Skeletal muscle satellite cell (primary cell): ENCODE data around the gene CTDSP2.
"Not testable (repeated sequence)": the region's sequence is repeated elsewhere in the genome, so short reads cannot be mapped to it uniquely, and the experiment has no call there.

ENCODE experiments used
- H3K27me3 ChIP-seq: 2 replicates; pipeline ENCODE4 v1.7.0; 2013; ENCODE audit warnings: low read length; ENCODE audit not compliant: control insufficient read depth, insufficient read depth
- H3K36me3 ChIP-seq: 2 replicates; pipeline ENCODE4 v1.7.0; 2013; ENCODE audit warnings: mild to moderate bottlenecking, control low read depth, low read length; ENCODE audit not compliant: insufficient read depth
- H3K4me1 ChIP-seq: 2 replicates; pipeline ENCODE4 v1.7.0; 2013; ENCODE audit warnings: low read length; ENCODE audit not compliant: control insufficient read depth, insufficient read depth
- H3K4me2 ChIP-seq: 2 replicates; pipeline ENCODE4 v1.7.0; 2013; ENCODE audit warnings: mild to moderate bottlenecking, low read length
- H3K4me3 ChIP-seq: 2 replicates; pipeline ENCODE4 v1.7.0; 2013; ENCODE audit warnings: low read length
- H3K9ac ChIP-seq: 2 replicates; pipeline ENCODE4 v1.7.0; 2013; ENCODE audit warnings: mild to moderate bottlenecking, low read depth, low read length, moderate library complexity
- H3K9me3 ChIP-seq: replicated peaks from 2 replicates; pipeline ENCODE4 v1.7.0; 2013; ENCODE audit warnings: mild to moderate bottlenecking, control low read depth, low read length

Gene CTDSP2

GRCh38 chr12:57863676-57864075 is 17.1 kb upstream of the CTDSP2 start:
- H3K4me1 ChIP-seq, result peaks cover 24% of the 10 kb centered on the region
- H3K9ac ChIP-seq, result no peak overlapping the region
- H3K36me3 ChIP-seq, result no peaks in the 10 kb centered on the region
- peaks cover 13% of the 10 kb centered on the region for H3K27me3 ChIP-seq
- no peaks in the 10 kb centered on the region for H3K9me3 ChIP-seq
- H3K4me2 ChIP-seq, result no peak overlapping the region
- no peak overlapping the region for H3K4me3 ChIP-seq

DNA sequence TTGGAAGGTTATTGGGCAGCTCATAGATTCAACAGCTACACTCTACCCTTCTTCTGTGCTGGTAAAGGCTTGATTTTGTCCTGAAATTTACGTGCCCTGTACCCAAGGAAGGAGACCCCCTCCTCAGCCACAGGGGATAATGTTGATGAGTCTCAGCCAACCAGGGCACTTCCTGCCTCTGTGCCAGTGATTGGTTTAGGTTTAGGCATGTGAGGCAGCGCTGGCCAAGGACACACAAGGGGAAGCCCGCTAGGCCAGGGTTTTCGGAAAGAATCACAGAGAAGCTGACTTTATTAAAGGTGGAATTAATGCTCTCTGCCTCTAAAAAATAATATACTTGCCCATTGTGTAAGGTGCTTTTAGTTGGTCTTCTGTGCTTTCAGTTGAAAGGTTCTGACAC is 15.4 kb upstream of the CTDSP2 start:
- no peak overlapping the region for H3K4me2 ChIP-seq
- peaks cover 20% of the 10 kb centered on the region for H3K4me1 ChIP-seq
- peaks cover 18% of the 10 kb centered on the region for H3K27me3 ChIP-seq
- H3K4me3 ChIP-seq, result no peak overlapping the region
- H3K9me3 ChIP-seq, result no peaks in the 10 kb centered on the region
- no peak overlapping the region for H3K9ac ChIP-seq
- H3K36me3 ChIP-seq, result no peaks in the 10 kb centered on the region

- Histone ChIP-seq H3K4me1 (peaks cover 19% of the 10 kb centered on the region), H3K27me3 (peaks cover 26% of the 10 kb centered on the region)
- H3K36me3 ChIP-seq, H3K9me3 ChIP-seq, H3K4me3 ChIP-seq, H3K4me2 ChIP-seq, H3K9ac ChIP-seq: not testable (repeated sequence)
These were observed 14.4 kb upstream of the CTDSP2 start for GRCh38 chr12:57860883-57861282.

DNA sequence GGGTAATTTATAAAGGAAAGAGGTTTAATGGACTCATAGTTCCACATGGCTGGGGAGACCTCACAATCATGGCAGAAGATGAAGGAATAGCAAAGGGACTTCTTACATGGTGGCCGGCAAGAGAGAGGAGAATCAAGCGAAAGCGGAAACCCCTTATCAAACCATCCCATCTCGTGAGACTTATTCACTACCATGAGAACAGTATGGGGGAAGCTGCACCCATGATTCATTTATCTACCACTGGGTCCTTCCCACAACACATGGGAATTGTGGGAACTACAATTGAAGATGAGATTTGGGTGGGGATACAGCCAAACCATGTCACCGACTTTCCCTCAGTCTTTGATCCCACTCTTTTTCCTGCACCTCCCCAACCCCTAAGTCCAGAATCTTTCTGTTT is 12.6 kb upstream of the CTDSP2 start:
- no peak overlapping the region for H3K4me3 ChIP-seq
- H3K27me3 ChIP-seq, result peaks cover 26% of the 10 kb centered on the region
- peaks cover 5% of the 10 kb centered on the region for H3K4me1 ChIP-seq
- H3K9ac ChIP-seq, result no peak overlapping the region
- H3K9me3 ChIP-seq, result peaks cover 4% of the 10 kb centered on the region
- H3K4me2 ChIP-seq, result no peak overlapping the region
- H3K36me3 ChIP-seq, result no peaks in the 10 kb centered on the region

DNA sequence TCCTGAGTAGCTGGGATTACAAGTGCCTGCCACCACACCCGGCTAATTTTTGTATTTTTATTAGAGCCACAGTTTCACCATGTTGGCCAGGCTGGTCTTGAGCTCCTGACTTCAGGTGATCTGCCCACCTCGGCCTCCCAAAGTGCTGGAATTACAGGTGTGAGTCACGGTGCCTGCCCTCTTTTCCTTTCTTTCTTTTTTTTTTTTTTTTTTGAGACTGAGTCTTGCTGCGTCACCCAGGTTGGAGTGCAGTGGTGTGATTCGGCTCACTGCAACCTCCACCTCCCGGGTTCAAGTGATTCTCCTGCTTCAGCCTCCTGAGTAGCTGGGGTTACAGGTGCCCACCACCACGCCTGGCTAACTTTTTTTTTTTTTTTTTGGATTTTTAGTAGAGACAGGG is 11.6 kb upstream of the CTDSP2 start:
- H3K9me3 ChIP-seq, H3K4me1 ChIP-seq, H3K36me3 ChIP-seq, H3K4me2 ChIP-seq, H3K4me3 ChIP-seq, H3K9ac ChIP-seq: not testable (repeated sequence)
- peaks cover 26% of the 10 kb centered on the region for H3K27me3 ChIP-seq

DNA sequence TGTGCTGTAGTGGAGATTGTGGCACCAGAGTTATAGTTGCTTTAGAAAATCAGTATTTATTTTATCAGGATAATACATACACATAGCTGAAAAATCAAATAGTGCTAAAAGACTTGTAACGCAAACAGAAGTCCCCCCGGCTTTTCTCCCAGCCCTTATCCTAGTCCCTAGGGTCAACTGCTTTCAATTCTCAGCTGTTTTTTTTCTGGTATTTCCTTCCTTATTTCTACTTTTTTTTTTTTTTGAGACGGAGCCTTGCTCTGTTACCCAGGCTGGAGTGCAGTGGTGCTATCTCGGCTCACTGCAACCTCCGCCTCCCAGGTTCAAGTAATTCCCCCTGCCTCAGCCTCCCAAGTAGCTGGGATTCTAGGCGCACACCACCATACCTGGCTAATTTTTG is 8.4 kb upstream of the CTDSP2 start:
- Histone ChIP-seq H3K4me2 (no peak overlapping the region), H3K4me1 (peaks cover 9% of the 10 kb centered on the region), H3K9me3 (peaks cover 4% of the 10 kb centered on the region), H3K36me3 (no peaks in the 10 kb centered on the region), H3K9ac (no peak overlapping the region), H3K27me3 (peaks cover 49% of the 10 kb centered on the region), H3K4me3 (no peak overlapping the region)

- Histone ChIP-seq H3K9ac (no peak overlapping the region), H3K4me1 (peaks cover 9% of the 10 kb centered on the region), H3K9me3 (peaks cover 4% of the 10 kb centered on the region), H3K27me3 (peaks cover 40% of the 10 kb centered on the region), H3K4me2 (no peak overlapping the region), H3K36me3 (no peaks in the 10 kb centered on the region), H3K4me3 (no peak overlapping the region)
These were observed 7.5 kb upstream of the CTDSP2 start for GRCh38 chr12:57853864-57854556.

DNA sequence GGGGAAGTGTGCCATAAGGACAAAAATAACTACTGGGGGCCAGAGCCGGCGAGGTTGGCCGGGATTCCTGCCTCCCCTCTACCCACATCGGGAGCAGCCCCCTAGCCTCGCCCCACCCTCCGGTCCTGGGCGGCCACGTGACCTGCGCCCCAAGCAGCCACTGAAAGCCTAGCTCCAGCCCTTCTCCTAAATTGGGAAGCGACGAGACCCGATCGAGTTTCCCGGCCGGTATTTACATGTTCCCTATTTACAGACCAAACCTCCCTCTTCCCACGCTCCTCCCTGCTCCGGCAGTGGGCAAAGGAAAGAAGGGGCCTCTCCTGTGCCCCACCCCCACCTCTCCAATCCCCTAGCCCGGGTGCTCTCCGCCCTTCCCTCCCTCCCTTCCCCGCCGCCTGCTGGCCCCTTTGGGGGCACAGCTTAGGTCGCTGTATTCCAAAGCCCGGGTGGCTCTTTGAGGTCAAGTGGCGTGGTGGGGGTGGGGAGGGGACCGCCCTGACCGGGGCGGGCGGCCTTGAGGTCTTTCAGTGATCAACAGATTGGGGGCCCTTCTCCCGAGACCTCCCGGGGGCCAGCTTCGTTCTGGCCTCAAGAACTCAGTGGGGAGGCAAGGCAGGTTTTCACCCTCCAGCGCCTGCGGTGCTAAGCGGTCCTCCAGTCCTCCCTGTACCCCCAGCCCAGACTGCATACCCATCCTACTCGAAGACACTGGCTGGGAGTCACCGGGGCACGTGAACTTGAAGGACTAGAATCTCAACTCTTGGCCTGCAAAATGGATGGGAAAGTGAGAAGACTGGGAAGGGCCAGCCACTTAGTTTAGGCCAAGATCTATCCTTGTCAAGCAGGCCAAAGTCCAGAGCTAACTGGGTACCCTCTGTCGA is 6.3 kb upstream of the CTDSP2 start:
- peak overlapping the region; percentile 16 for H3K9ac ChIP-seq

DNA sequence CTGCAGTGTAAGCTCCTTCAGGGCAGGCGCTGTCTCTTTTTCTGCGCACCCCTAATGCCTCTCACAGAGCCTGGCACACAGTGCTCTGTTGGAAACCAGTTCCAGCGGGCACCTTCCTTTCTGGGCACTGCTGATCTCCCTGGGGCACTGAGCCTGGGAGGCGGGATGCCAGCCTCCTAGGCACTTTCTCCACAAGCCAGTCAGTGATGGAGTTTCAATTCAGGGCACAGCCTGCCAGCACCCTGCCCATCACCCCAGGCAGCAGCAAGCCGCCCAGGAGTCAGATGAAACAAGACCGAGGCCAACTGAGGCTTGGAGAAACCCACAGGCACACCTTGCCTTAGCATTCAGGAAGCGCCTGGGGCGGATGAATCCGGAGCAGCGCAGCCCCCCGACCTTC is 5.7 kb upstream of the CTDSP2 start:
- H3K4me3 ChIP-seq, result peak overlapping the region; percentile 58
- no peaks in the 10 kb centered on the region for H3K36me3 ChIP-seq
- peaks cover 33% of the 10 kb centered on the region for H3K27me3 ChIP-seq
- H3K4me1 ChIP-seq, result peaks cover 11% of the 10 kb centered on the region
- H3K9me3 ChIP-seq, result peaks cover 4% of the 10 kb centered on the region
- peak overlapping the region; percentile 80 for H3K4me2 ChIP-seq
- peak overlapping the region; percentile 16 for H3K9ac ChIP-seq

More for the DNA sequence above, 6.3 kb upstream of the CTDSP2 start:
- Histone ChIP-seq H3K27me3 (peaks cover 36% of the 10 kb centered on the region), H3K36me3 (no peaks in the 10 kb centered on the region), H3K4me1 (peaks cover 9% of the 10 kb centered on the region), H3K4me2 (peak overlapping the region; percentile 80), H3K4me3 (peak overlapping the region; percentile 58), H3K9me3 (peaks cover 4% of the 10 kb centered on the region)

DNA sequence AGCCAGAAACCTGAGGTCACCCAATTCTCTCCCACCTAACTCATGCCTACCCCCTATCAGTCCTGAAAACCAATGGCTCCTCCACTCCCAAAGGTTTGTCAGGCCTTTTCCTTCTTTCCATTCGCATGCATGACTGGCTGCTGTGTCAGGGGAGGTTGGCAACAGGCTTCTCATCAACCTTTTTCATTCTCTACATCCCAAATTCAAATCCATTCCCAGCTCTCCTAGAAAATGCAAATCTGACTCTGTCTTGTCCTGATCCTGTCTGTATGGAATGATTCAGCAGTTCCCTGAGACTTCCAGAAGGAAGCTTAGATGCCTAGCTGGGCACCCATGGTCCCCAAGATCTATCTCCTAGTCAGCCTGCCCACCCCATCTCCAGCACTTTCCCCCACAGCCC is 5.0 kb upstream of the CTDSP2 start:
- peaks cover 13% of the 10 kb centered on the region for H3K4me1 ChIP-seq
- no peak overlapping the region for H3K9ac ChIP-seq
- H3K4me3 ChIP-seq, result no peak overlapping the region
- peaks cover 28% of the 10 kb centered on the region for H3K27me3 ChIP-seq
- no peak overlapping the region for H3K4me2 ChIP-seq
- peaks cover 4% of the 10 kb centered on the region for H3K9me3 ChIP-seq
- no peaks in the 10 kb centered on the region for H3K36me3 ChIP-seq

DNA sequence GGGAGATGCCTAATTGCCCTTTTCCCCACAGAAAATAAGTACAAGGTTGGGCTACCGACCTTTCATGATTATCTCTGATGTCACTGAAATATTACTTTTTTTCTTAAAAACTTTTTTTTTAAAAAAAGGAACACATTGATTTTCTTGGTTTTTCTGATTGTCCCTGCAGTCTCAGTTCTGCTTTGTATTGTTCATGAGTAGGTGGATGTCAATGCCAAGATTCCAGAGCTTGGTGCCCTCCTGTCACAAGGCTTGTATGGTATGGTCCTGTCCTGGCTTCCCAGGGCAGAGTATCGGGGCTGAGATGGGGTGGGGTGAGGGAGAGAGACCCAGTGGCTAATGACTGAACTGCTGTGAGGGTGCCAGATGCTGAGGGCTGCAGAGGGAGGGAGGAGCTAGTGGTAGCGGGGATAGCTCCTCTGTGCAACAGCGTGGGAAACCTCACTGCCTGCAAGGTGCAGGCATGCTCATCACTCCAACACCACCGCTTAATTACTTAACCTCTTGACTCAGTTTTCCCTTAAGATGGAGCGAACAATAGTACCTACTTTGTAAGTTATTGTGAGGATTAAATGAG is 4.4 kb upstream of the CTDSP2 start:
- Histone ChIP-seq H3K4me1 (peaks cover 13% of the 10 kb centered on the region), H3K9me3 (no peaks in the 10 kb centered on the region), H3K4me2 (no peak overlapping the region), H3K36me3 (no peaks in the 10 kb centered on the region), H3K4me3 (no peak overlapping the region), H3K27me3 (peaks cover 23% of the 10 kb centered on the region), H3K9ac (no peak overlapping the region)
